ENCODE results near the gene ZNF664. TPM values are rescaled to one million over a fixed set of nuclear protein-coding genes. Genes with fewer than 3 reads are reported as not detected.
A peak's percentile ranks its signal among the peaks of the same experiment; 100 is the strongest.

Gene ZNF664
- total RNA-seq, 1 donor from 2014 or later: 97.5 TPM

DNA sequence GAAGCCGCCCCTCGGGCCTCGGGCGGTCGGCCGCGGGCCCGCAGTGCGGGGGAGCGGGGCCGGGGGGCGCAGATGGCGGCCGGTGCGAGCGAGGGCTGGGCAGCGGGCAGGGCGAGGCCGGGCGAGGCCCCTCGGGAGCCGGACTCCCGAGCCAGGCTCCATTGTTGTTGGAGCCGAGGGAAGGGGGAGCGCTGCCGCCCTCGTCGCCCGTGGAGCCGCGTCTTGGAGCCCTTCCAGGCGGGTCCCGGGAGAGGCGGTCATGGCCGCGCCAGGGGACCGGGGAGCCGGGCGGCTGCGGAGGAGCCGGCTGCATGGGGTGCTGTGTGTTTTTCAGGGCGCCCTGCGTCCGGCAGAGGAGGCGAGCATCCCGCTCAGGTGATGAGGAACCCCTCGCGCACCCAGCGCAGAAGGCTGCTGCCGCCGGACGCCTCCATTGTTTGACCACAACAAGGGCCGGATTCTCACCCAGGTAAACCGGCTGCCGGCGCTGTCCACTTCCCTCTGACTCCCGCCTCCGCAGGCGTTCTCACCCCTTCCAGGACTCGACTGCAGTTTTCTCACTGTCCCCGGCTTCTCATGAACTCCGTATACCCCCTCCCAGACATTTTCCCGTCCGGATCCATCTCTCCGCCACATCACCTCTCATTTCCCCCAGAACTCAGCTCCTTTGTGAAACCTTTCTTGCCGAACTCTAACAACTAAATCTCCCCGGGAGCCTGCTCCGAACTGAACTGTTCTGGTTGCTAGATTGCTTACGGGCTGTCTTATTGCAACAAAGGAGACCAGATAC, 732 bp downstream of the ZNF664 start:
- H3K27me3 ChIP-seq (ENCODE audit: control insufficient read depth, insufficient read depth, low read length): no peaks in the 10 kb centered on the region
- TF ChIP-seq CTCF (IDR thresholded peaks at IDR 0.05; ENCODE audit: insufficient read depth, low read length, poor library complexity, severe bottlenecking): peak; percentile 1
- H3K4me3 ChIP-seq (ENCODE audit: low read depth, low read length): peak overlapping the region; percentile 64
- DNase-seq (ENCODE audit: low read depth): no peak
- H3K36me3 ChIP-seq (ENCODE audit: control insufficient read depth, insufficient read depth, low read length): no peaks in the 10 kb centered on the region

DNA sequence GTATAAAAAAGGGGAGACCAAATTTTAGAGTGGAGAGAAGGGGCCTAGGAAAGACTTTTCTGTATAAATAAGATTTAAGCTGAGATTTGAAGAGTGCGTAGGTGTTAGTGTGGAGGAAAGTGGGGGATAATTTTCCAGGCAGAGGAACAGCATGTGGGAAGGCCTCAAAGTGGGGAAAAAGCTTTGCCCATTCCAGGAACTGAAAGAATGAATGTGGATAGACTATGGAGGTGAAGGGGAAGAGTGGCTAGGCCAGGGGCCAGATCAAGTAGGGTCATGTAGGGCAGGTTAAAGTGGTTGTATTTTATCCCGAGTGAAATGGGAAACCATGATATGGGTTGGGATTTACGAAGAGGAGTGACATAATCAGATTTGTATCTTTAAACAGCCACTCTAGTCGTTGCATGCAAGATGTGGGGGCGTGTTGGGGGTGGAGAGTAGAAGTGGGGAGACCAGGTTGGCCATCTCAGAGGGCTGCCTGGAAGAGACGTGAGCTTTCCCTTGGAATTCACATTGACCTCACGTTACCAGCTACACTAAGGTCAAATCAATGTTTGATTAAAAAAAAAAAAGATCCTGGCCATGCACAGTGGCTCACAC, 3.3 kb downstream of the ZNF664 start:
- Histone ChIP-seq H3K4me3 (ENCODE audit: low read depth, low read length) (no peak overlapping the region), H3K36me3 (ENCODE audit: control insufficient read depth, insufficient read depth, low read length) (no peaks in the 10 kb centered on the region), H3K27me3 (ENCODE audit: control insufficient read depth, insufficient read depth, low read length) (no peaks in the 10 kb centered on the region)
- no peak for DNase-seq (ENCODE audit: low read depth)
- TF ChIP-seq CTCF (IDR thresholded peaks at IDR 0.05; ENCODE audit: insufficient read depth, low read length, poor library complexity, severe bottlenecking): no peak

- no peak for DNase-seq (ENCODE audit: low read depth)
- H3K4me3 ChIP-seq (ENCODE audit: low read depth, low read length): no peak overlapping the region
- TF ChIP-seq CTCF (IDR thresholded peaks at IDR 0.05; ENCODE audit: insufficient read depth, low read length, poor library complexity, severe bottlenecking): no peak
- no peaks in the 10 kb centered on the region for H3K27me3 ChIP-seq (ENCODE audit: control insufficient read depth, insufficient read depth, low read length)
- no peaks in the 10 kb centered on the region for H3K36me3 ChIP-seq (ENCODE audit: control insufficient read depth, insufficient read depth, low read length)
Observed at GRCh38 chr12:123979566-123979965, 6.6 kb downstream of the ZNF664 start.

GRCh38 chr12:123982269-123982668, 9.3 kb downstream of the ZNF664 start:
- Histone ChIP-seq H3K36me3 (ENCODE audit: control insufficient read depth, insufficient read depth, low read length) (no peaks in the 10 kb centered on the region), H3K27me3 (ENCODE audit: control insufficient read depth, insufficient read depth, low read length) (no peaks in the 10 kb centered on the region), H3K4me3 (ENCODE audit: low read depth, low read length) (no peak overlapping the region)
- TF ChIP-seq CTCF (IDR thresholded peaks at IDR 0.05; ENCODE audit: insufficient read depth, low read length, poor library complexity, severe bottlenecking): no peak
- no peak for DNase-seq (ENCODE audit: low read depth)

- no peak for DNase-seq (ENCODE audit: low read depth)
- H3K27me3 ChIP-seq (ENCODE audit: control insufficient read depth, insufficient read depth, low read length): no peaks in the 10 kb centered on the region
- H3K36me3 ChIP-seq (ENCODE audit: control insufficient read depth, insufficient read depth, low read length): no peaks in the 10 kb centered on the region
- no peak overlapping the region for H3K4me3 ChIP-seq (ENCODE audit: low read depth, low read length)
- peak; percentile 66 for TF ChIP-seq CTCF (IDR thresholded peaks at IDR 0.05; ENCODE audit: insufficient read depth, low read length, poor library complexity, severe bottlenecking)
Observed at GRCh38 chr12:123983822-123984485, 10.9 kb downstream of the ZNF664 start.
